ENCODE measurements around the gene ADGRB2. TPM values are rescaled to one million over a fixed set of nuclear protein-coding genes. Genes with fewer than 3 reads are reported as not detected.

The ADGRB2 gene
- total RNA-seq, 1 experiment from 2014 or later: 34.8 TPM

DNA sequence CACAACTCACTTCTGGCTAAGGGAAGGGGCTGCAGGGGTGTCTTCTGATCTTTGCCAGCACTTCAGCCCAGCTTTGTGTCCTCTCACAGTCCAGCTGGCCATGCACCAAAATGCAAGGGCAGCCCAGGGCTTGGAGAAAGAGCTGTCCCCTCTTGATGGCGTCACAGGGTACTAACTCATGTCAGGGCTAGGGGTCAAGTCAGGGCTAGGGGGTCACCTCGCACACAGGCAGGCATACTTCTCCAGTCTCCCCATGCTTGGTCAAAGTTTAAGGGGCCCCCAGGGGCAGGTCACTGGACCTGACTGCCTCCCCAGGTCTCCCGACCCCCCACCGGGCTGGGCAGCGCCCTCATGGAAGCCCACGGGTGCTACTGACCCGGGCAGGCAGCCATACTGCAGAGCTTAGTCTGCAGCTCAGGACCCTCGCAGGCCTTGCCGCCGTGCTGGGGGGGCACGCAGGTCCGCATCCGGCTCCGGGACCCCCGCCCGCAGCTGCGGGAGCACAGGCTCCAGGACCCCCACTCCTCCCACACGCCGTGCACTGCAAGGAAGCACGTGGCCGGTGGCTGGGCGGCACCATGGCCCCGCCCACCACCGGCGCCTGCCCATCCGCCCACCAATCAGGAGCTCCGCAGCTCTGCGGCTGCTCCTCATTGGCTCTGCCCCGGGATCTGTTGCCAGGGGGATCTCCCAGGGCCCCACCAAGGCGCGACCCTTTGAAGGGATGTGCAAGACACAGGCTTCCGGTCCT is 21.5 kb downstream of the ADGRB2 start:
- POLR2A ChIA-PET: no interaction called here
- Histone ChIP-seq H3K27ac (ENCODE audit: low read length) (no peak overlapping the region), H3K4me3 (ENCODE audit: low read depth in 2 of 2, low read length in 2 of 2) (no peak overlapping the region), H3K4me1 (ENCODE audit: control insufficient read depth, insufficient read depth, low read length) (peaks cover 24% of the 10 kb centered on the region), H3K9me3 (ENCODE audit: control insufficient read depth, insufficient read depth, low read depth, low read length) (no peaks in the 10 kb centered on the region), H3K36me3 (ENCODE audit: control insufficient read depth, insufficient read depth, low read length) (no peaks in the 10 kb centered on the region), H3K27me3 (ENCODE audit: control insufficient read depth, insufficient read depth, low read length) (no peaks in the 10 kb centered on the region)
- BruUV-seq (replicated peaks): no TSS peak
- no peak for DNase-seq (ENCODE audit: low read depth, low spot score)
- in situ Hi-C loops (cut with HindIII; ENCODE audit: low pct_unique_long_range_greater_than_20kb, low sequenced_read_pairs) (no loop called here), intact Hi-C loops (cut with micrococcal nuclease; ENCODE audit: unreplicated experiment) (loop anchor here (10.0 kb wide), 1 partner anchor 78 kb away; no protein-coding TSS in a partner anchor)
- no peak for TF ChIP-seq SIN3A (IDR thresholded peaks at IDR 0.05; ENCODE audit: borderline replicate concordance, insufficient read depth, low read depth, low read length)
- no peak for TF ChIP-seq TCF7L2 (IDR thresholded peaks at IDR 0.05; ENCODE audit: low read depth, low read length)
- no peak for TF ChIP-seq POLR2AphosphoS5 (IDR thresholded peaks at IDR 0.05; ENCODE audit: low read depth, low read length)
- TF ChIP-seq, protein P1, sequence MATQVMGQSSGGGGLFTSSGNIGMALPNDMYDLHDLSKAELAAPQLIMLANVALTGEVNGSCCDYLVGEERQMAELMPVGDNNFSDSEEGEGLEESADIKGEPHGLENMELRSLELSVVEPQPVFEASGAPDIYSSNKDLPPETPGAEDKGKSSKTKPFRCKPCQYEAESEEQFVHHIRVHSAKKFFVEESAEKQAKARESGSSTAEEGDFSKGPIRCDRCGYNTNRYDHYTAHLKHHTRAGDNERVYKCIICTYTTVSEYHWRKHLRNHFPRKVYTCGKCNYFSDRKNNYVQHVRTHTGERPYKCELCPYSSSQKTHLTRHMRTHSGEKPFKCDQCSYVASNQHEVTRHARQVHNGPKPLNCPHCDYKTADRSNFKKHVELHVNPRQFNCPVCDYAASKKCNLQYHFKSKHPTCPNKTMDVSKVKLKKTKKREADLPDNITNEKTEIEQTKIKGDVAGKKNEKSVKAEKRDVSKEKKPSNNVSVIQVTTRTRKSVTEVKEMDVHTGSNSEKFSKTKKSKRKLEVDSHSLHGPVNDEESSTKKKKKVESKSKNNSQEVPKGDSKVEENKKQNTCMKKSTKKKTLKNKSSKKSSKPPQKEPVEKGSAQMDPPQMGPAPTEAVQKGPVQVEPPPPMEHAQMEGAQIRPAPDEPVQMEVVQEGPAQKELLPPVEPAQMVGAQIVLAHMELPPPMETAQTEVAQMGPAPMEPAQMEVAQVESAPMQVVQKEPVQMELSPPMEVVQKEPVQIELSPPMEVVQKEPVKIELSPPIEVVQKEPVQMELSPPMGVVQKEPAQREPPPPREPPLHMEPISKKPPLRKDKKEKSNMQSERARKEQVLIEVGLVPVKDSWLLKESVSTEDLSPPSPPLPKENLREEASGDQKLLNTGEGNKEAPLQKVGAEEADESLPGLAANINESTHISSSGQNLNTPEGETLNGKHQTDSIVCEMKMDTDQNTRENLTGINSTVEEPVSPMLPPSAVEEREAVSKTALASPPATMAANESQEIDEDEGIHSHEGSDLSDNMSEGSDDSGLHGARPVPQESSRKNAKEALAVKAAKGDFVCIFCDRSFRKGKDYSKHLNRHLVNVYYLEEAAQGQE (IDR thresholded peaks at IDR 0.05; ENCODE audit: insufficient read depth in 1 of 2, low read depth in 2 of 2, low read length in 1 of 2): no peak
- TF ChIP-seq, protein P2, sequence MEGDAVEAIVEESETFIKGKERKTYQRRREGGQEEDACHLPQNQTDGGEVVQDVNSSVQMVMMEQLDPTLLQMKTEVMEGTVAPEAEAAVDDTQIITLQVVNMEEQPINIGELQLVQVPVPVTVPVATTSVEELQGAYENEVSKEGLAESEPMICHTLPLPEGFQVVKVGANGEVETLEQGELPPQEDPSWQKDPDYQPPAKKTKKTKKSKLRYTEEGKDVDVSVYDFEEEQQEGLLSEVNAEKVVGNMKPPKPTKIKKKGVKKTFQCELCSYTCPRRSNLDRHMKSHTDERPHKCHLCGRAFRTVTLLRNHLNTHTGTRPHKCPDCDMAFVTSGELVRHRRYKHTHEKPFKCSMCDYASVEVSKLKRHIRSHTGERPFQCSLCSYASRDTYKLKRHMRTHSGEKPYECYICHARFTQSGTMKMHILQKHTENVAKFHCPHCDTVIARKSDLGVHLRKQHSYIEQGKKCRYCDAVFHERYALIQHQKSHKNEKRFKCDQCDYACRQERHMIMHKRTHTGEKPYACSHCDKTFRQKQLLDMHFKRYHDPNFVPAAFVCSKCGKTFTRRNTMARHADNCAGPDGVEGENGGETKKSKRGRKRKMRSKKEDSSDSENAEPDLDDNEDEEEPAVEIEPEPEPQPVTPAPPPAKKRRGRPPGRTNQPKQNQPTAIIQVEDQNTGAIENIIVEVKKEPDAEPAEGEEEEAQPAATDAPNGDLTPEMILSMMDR (IDR thresholded peaks at IDR 0.05): no peak
- no peak for ATAC-seq
- CTCF ChIA-PET: no interaction called here

DNA sequence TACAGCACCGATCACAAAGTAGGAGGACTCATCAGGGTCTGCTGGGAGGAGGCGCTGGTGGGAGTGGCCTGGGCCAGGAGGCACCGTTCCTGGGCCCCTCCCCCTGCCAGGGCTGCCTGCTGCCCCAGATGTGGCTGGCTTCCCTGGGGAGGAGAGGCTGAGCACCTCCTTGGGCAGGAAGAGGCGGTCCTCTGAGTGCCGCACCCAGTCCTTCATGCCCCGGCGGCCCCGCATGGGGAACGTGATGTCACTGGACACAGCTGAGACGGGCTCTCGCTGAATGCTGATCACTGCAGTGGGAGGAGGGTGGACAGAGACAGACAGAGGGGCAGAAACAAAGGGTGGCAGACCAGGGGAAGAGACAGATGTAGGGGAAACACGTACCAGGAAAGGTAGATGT is 24.8 kb downstream of the ADGRB2 start:
- Histone ChIP-seq H3K4me1 (ENCODE audit: control insufficient read depth, insufficient read depth, low read length) (no peaks in the 10 kb centered on the region), H3K9me3 (ENCODE audit: control insufficient read depth, insufficient read depth, low read depth, low read length) (no peaks in the 10 kb centered on the region), H3K4me3 (ENCODE audit: low read depth in 2 of 2, low read length in 2 of 2) (no peak overlapping the region), H3K36me3 (ENCODE audit: control insufficient read depth, insufficient read depth, low read length) (no peaks in the 10 kb centered on the region), H3K27ac (ENCODE audit: low read length) (no peak overlapping the region), H3K27me3 (ENCODE audit: control insufficient read depth, insufficient read depth, low read length) (no peaks in the 10 kb centered on the region)
- CTCF ChIA-PET: no interaction called here
- intact Hi-C loops (cut with micrococcal nuclease; ENCODE audit: unreplicated experiment): no loop called here
- TF ChIP-seq POLR2AphosphoS5 (IDR thresholded peaks at IDR 0.05; ENCODE audit: low read depth, low read length): no peak
- TF ChIP-seq, protein P1 (IDR thresholded peaks at IDR 0.05; ENCODE audit: insufficient read depth in 1 of 2, low read depth in 2 of 2, low read length in 1 of 2): no peak
- TF ChIP-seq, protein P2 (IDR thresholded peaks at IDR 0.05): no peak
- TF ChIP-seq TCF7L2 (IDR thresholded peaks at IDR 0.05; ENCODE audit: low read depth, low read length): no peak
- no peak for TF ChIP-seq SIN3A (IDR thresholded peaks at IDR 0.05; ENCODE audit: borderline replicate concordance, insufficient read depth, low read depth, low read length)
- POLR2A ChIA-PET: no interaction called here
- no peak for ATAC-seq
- no peak for DNase-seq (ENCODE audit: low read depth, low spot score)
- no TSS peak for BruUV-seq (replicated peaks)
- in situ Hi-C loops (cut with HindIII; ENCODE audit: low pct_unique_long_range_greater_than_20kb, low sequenced_read_pairs): no loop called here
